ENCODE measurements around the gene RIPOR3.

GRCh38 chr20:50590348-50590664 is 101.0 kb downstream of the RIPOR3 start:
- TF ChIP-seq CTCF (IDR thresholded peaks at IDR 0.05; ENCODE audit: low read depth, low read length) (no peak), EZH2phosphoT487 (IDR thresholded peaks at IDR 0.05; ENCODE audit: low read depth) (no peak)

All from OCI-LY3 (cell line).